DND-41 (cell line): ENCODE measurements around the gene MYL3.

ENCODE experiments used
- ATAC-seq: fragments of 200-7000 bp; cut with Tn5 transposase; 3 replicates; pipeline ENCODE4 v1.9.1; 2021; ENCODE audit warnings: low read depth; ENCODE audit not compliant: insufficient read depth
- DNase-seq: peaks from one replicate; pipeline ENCODE4 v3.0.0-alpha.2; 2020
- H2AFZ ChIP-seq: 2 replicates; pipeline ENCODE4 v1.6.0; 2012; ENCODE audit warnings: low read depth, low read length
- H3K27ac ChIP-seq: 2 replicates; pipeline ENCODE4 v1.5.1; 2012; ENCODE audit warnings: low read length, inconsistent platforms
- H3K27me3 ChIP-seq: fragments of 200-600 bp; sonication (generic); 2 replicates; pipeline ENCODE4 v1.6.0; 2012; ENCODE audit warnings: low read length, mild to moderate bottlenecking, inconsistent platforms; ENCODE audit not compliant: insufficient read depth, poor library complexity
- H3K36me3 ChIP-seq: 2 replicates; pipeline ENCODE4 v1.5.1; 2012; ENCODE audit warnings: low read length, inconsistent platforms; ENCODE audit not compliant: insufficient read depth
- H3K4me1 ChIP-seq: 2 replicates; pipeline ENCODE4 v1.5.1; 2012; ENCODE audit warnings: mild to moderate bottlenecking, low read length; ENCODE audit not compliant: insufficient read depth
- H3K4me2 ChIP-seq: 2 replicates; pipeline ENCODE4 v1.6.0; 2012; ENCODE audit warnings: mild to moderate bottlenecking, moderate library complexity, low read length, inconsistent platforms; ENCODE audit not compliant: insufficient read depth
- H3K4me3 ChIP-seq, 2 experiments: fragments of 200-600 bp in 1 of 2; shearing (Covaris generic) in 1 of 2; 2 replicates each; pipeline ENCODE4 v1.5.1; 2012 to 2016; ENCODE audit warnings: inconsistent platforms in 2 of 2, low read length in 2 of 2, mild to moderate bottlenecking in 2 of 2, low read depth in 1 of 2, moderate library complexity in 1 of 2
- H3K79me2 ChIP-seq: 2 replicates; pipeline ENCODE4 v1.6.0; 2012; ENCODE audit warnings: low read length, inconsistent platforms; ENCODE audit not compliant: insufficient read depth
- H3K9ac ChIP-seq: 2 replicates; pipeline ENCODE4 v1.6.0; 2012; ENCODE audit warnings: low read depth, mild to moderate bottlenecking, inconsistent platforms, low read length, moderate library complexity
- H3K9me3 ChIP-seq: 2 replicates; pipeline ENCODE4 v1.5.1; 2012; ENCODE audit warnings: low read length, moderate library complexity, mild to moderate bottlenecking, inconsistent platforms; ENCODE audit not compliant: insufficient read depth, severe bottlenecking
- H4K20me1 ChIP-seq: 2 replicates; pipeline ENCODE4 v1.6.0; 2012; ENCODE audit warnings: low read length; ENCODE audit not compliant: insufficient read depth
- CTCF ChIP-seq: IDR thresholded peaks from 2 replicates; pipeline ENCODE4 v1.5.1; 2012; ENCODE audit warnings: borderline replicate concordance, low read length, moderate library complexity, mild to moderate bottlenecking; ENCODE audit not compliant: poor library complexity, severe bottlenecking; ENCODE audit errors: extremely low read depth
- EZH2 ChIP-seq: IDR thresholded peaks from 3 replicates; pipeline ENCODE4 v1.6.1; 2012; ENCODE audit warnings: borderline replicate concordance, low read depth, mild to moderate bottlenecking, moderate library complexity, low read length, inconsistent platforms; ENCODE audit not compliant: severe bottlenecking

The MYL3 gene

GRCh38 chr3:46896386-46896785 is 33.1 kb upstream of the MYL3 start:
- ATAC-seq (no peak), DNase-seq (no peak)
- Histone ChIP-seq H3K9me3 (no peaks in the 10 kb centered on the region), H3K9ac (no peak overlapping the region), H3K27me3 (peaks cover 21% of the 10 kb centered on the region), H3K79me2 (no peaks in the 10 kb centered on the region), H3K4me2 (no peak overlapping the region), H3K4me1 (peaks cover 11% of the 10 kb centered on the region), H4K20me1 (no peaks in the 10 kb centered on the region; the same call in 1 of the 2 replicates), H3K27ac (no peak overlapping the region), H2AFZ (no peak overlapping the region), H3K36me3 (no peaks in the 10 kb centered on the region), H3K4me3 (no peak overlapping the region)
- TF ChIP-seq CTCF (no peak), EZH2 (no peak)

- DNase-seq (no peak), ATAC-seq (no peak)
- TF ChIP-seq CTCF: no peak
- no peak for TF ChIP-seq EZH2
- Histone ChIP-seq H4K20me1 (no peaks in the 10 kb centered on the region; the same call in 1 of the 2 replicates), H3K4me3 (no peak overlapping the region), H2AFZ (no peak overlapping the region), H3K36me3 (no peaks in the 10 kb centered on the region), H3K27ac (no peak overlapping the region), H3K4me2 (no peak overlapping the region), H3K9me3 (no peaks in the 10 kb centered on the region), H3K79me2 (no peaks in the 10 kb centered on the region), H3K9ac (no peak overlapping the region), H3K4me1 (peaks cover 11% of the 10 kb centered on the region), H3K27me3 (peaks cover 24% of the 10 kb centered on the region)
Observed at GRCh38 chr3:46895761-46896160, 32.5 kb upstream of the MYL3 start.

GRCh38 chr3:46895204-46895660 is 32.0 kb upstream of the MYL3 start:
- DNase-seq: peak; percentile 75
- Histone ChIP-seq H3K36me3 (no peaks in the 10 kb centered on the region), H3K4me1 (peaks cover 11% of the 10 kb centered on the region), H3K27ac (no peak overlapping the region), H4K20me1 (no peaks in the 10 kb centered on the region; the same call in 1 of the 2 replicates), H3K9ac (no peak overlapping the region), H3K9me3 (no peaks in the 10 kb centered on the region), H2AFZ (no peak overlapping the region), H3K79me2 (no peaks in the 10 kb centered on the region), H3K4me3 (no peak overlapping the region), H3K4me2 (no peak overlapping the region), H3K27me3 (peaks cover 24% of the 10 kb centered on the region)
- ATAC-seq: peak; percentile 89
- no peak for TF ChIP-seq EZH2
- peak; percentile 94 for TF ChIP-seq CTCF

- no peaks in the 10 kb centered on the region for H3K9me3 ChIP-seq
- no peak overlapping the region for H3K4me2 ChIP-seq
- H3K79me2 ChIP-seq: no peaks in the 10 kb centered on the region
- H3K4me1 ChIP-seq: peaks cover 11% of the 10 kb centered on the region
- no peaks in the 10 kb centered on the region; the same call in 1 of the 2 replicates for H4K20me1 ChIP-seq
- no peak overlapping the region for H2AFZ ChIP-seq
- peaks cover 24% of the 10 kb centered on the region for H3K27me3 ChIP-seq
- no peak for ATAC-seq
- no peak for DNase-seq
- TF ChIP-seq EZH2 (no peak), CTCF (no peak)
- H3K27ac ChIP-seq: no peak overlapping the region
- H3K36me3 ChIP-seq: no peaks in the 10 kb centered on the region
- H3K4me3 ChIP-seq: no peak overlapping the region
- no peak overlapping the region for H3K9ac ChIP-seq
Observed at GRCh38 chr3:46894256-46894655, 31.0 kb upstream of the MYL3 start.
